Measurements from ENCODE around the gene VAC14.
"Not testable (repeated sequence)": the region's sequence is repeated elsewhere in the genome, so short reads cannot be mapped to it uniquely, and the experiment has no call there.

Gene VAC14

GRCh38 chr16:70742967-70743366, 58.0 kb downstream of the VAC14 start:
- DNase-seq, result not testable (repeated sequence)

- no peak for DNase-seq
These were observed 59.2 kb downstream of the VAC14 start for GRCh38 chr16:70741783-70742125.

GRCh38 chr16:70740914-70741782, 59.8 kb downstream of the VAC14 start:
- no peak for DNase-seq

GRCh38 chr16:70740174-70740913, 60.6 kb downstream of the VAC14 start:
- DNase-seq, result no peak

GRCh38 chr16:70739389-70739788, 61.6 kb downstream of the VAC14 start:
- no peak for DNase-seq

- peak; percentile 4 for DNase-seq
These were observed 62.6 kb downstream of the VAC14 start for GRCh38 chr16:70738083-70738977.

GRCh38 chr16:70737377-70738082, 63.4 kb downstream of the VAC14 start:
- DNase-seq, result peak; percentile 65

- no peak for DNase-seq
These were observed 64.2 kb downstream of the VAC14 start for GRCh38 chr16:70736465-70737376.

GRCh38 chr16:70735141-70735979, 65.6 kb downstream of the VAC14 start:
- no peak for DNase-seq

GRCh38 chr16:70734522-70735095, 66.3 kb downstream of the VAC14 start:
- no peak for DNase-seq

- no peak for DNase-seq
These were observed 70.0 kb downstream of the VAC14 start for GRCh38 chr16:70730944-70731343.

GRCh38 chr16:70730031-70730430, 70.9 kb downstream of the VAC14 start:
- DNase-seq, result no peak

GRCh38 chr16:70729292-70729691, 71.7 kb downstream of the VAC14 start:
- no peak for DNase-seq

GRCh38 chr16:70728150-70728549, 72.8 kb downstream of the VAC14 start:
- DNase-seq, result no peak

GRCh38 chr16:70726892-70727361, 74.0 kb downstream of the VAC14 start:
- no peak for DNase-seq

GRCh38 chr16:70725912-70726828, 74.8 kb downstream of the VAC14 start:
- DNase-seq, result no peak

GRCh38 chr16:70725024-70725911, 75.7 kb downstream of the VAC14 start:
- DNase-seq, result no peak

Measured in central memory CD4-positive, alpha-beta T cell (primary cell).